ENCODE results near the gene UBN1. TPM values are rescaled to one million over a fixed set of nuclear protein-coding genes. Genes with fewer than 3 reads are reported as not detected.

UBN1 gene
- 10 to 100 TPM; 36.7 to 38.9 TPM for total RNA-seq

GRCh38 chr16:4846901-4847773, at the start of gene UBN1, which contains the start of gene GLYR1:
UBN1 (plus strand) TSS chr16:4847481; CDS start chr16:4852918, 5,437 bp downstream.
GLYR1 (minus strand) TSS chr16:4847288; CDS start chr16:4847265, 23 bp downstream.
- ChIA-PET CTCF (no interaction called here), POLR2A (no interaction called here)

GRCh38 chr16:4797805-4798252, 49.5 kb upstream of the UBN1 start:
- ChIA-PET CTCF (no interaction called here), POLR2A (interaction anchor here (0.6 kb wide), 1 partner anchor 17 kb away, joined by 3 read pairs; no protein-coding TSS in a partner anchor)

- POLR2A ChIA-PET, result interaction anchor here (0.6 kb wide), 1 partner anchor 18 kb away, joined by 3 read pairs; no protein-coding TSS in a partner anchor
- CTCF ChIA-PET, result no interaction called here
Observed at GRCh38 chr16:4798456-4798855, 48.8 kb upstream of the UBN1 start.

- POLR2A ChIA-PET, result no interaction called here
- CTCF ChIA-PET, result no interaction called here
Observed at GRCh38 chr16:4799171-4799855, 48.0 kb upstream of the UBN1 start.

GRCh38 chr16:4800290-4801041, 46.8 kb upstream of the UBN1 start:
- POLR2A ChIA-PET, result no interaction called here
- CTCF ChIA-PET, result no interaction called here

- ChIA-PET POLR2A (interaction anchor here (1.4 to 1.6 kb wide), 2 partner anchors 33 to 67 kb away, joined by 5 to 6 read pairs; partner anchors contain the start of genes ANKS3 and DNAAF8), CTCF (no interaction called here)
Observed at GRCh38 chr16:4801051-4801961, 46.0 kb upstream of the UBN1 start.

GRCh38 chr16:4801962-4802658, 45.2 kb upstream of the UBN1 start, which contains the start of gene ROGDI:
ROGDI (minus strand) TSS chr16:4802633; CDS start chr16:4802571, 62 bp downstream.
- ChIA-PET CTCF (no interaction called here), POLR2A (interaction anchor here (0.6 to 1.6 kb wide), 4 partner anchors 32 to 241 kb away, joined by 3 to 11 read pairs (median 6); partner anchors contain the start of genes ANKS3 and DNAAF8)

- ChIA-PET CTCF (interaction anchor here (0.6 kb wide), 1 partner anchor 55 kb away, joined by 3 read pairs; no protein-coding TSS in a partner anchor), POLR2A (interaction anchor here (0.5 to 1.6 kb wide), 5 partner anchors 32 to 241 kb away, joined by 3 to 11 read pairs (median 5); partner anchors contain the start of genes ANKS3 and DNAAF8)
Observed at GRCh38 chr16:4802659-4803287, 44.5 kb upstream of the UBN1 start.

- ChIA-PET CTCF (no interaction called here), POLR2A (interaction anchor here (0.5 kb wide), 1 partner anchor 71 kb away, joined by 4 read pairs; no protein-coding TSS in a partner anchor)
Observed at GRCh38 chr16:4803401-4803844, 43.9 kb upstream of the UBN1 start.

GRCh38 chr16:4803898-4804762, 43.2 kb upstream of the UBN1 start:
- POLR2A ChIA-PET, result no interaction called here
- CTCF ChIA-PET, result interaction anchor here (0.5 kb wide), 1 partner anchor 38 kb away, joined by 3 read pairs; no protein-coding TSS in a partner anchor

GRCh38 chr16:4805231-4805630, 42.0 kb upstream of the UBN1 start:
- POLR2A ChIA-PET, result no interaction called here
- CTCF ChIA-PET, result no interaction called here

- ChIA-PET POLR2A (no interaction called here), CTCF (no interaction called here)
Observed at GRCh38 chr16:4806280-4806679, 41.0 kb upstream of the UBN1 start.

- CTCF ChIA-PET, result no interaction called here
- POLR2A ChIA-PET, result no interaction called here
Observed at GRCh38 chr16:4811242-4811641, 36.0 kb upstream of the UBN1 start.

GRCh38 chr16:4811773-4812172, 35.5 kb upstream of the UBN1 start:
- ChIA-PET CTCF (no interaction called here), POLR2A (no interaction called here)

GRCh38 chr16:4813251-4814003, 33.9 kb upstream of the UBN1 start:
- ChIA-PET CTCF (interaction anchor here (0.7 kb wide), 1 partner anchor 135 kb away, joined by 4 read pairs; no protein-coding TSS in a partner anchor), POLR2A (no interaction called here)

- ChIA-PET POLR2A (no interaction called here), CTCF (no interaction called here)
Observed at GRCh38 chr16:4814046-4814445, 33.2 kb upstream of the UBN1 start.

Measured in activated CD8-positive, alpha-beta memory T cell treated with anti-CD3 and anti-CD28 coated beads for 36 hours (primary cell).